Measurements from ENCODE around the gene UGT1A10.
"Not testable (repeated sequence)": the region's sequence is repeated elsewhere in the genome, so short reads cannot be mapped to it uniquely, and the experiment has no call there.

Gene UGT1A10

DNA sequence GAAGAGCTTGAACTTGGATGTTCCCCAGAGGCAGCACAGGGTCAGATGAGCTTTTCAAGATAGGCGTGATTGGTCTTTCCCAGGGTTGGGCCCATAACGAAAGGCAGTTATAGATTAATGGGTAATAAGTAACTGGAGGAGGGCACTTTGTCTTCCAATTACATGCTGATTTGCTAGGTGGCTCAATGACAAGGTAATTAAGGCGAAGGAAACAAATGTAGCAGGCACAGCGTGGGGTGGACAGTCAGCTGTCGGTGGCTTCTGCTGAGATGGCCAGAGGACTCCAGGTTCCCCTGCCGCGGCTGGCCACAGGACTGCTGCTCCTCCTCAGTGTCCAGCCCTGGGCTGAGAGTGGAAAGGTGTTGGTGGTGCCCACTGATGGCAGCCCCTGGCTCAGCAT is 82.3 kb downstream of the UGT1A10 start, which contains the start of gene UGT1A4:
Gene UGT1A4 (plus strand): TSS at position 185 of the 400 bp plus-strand sequence. CDS start 85 bp downstream, at position 270.
- DNase-seq (ENCODE audit: low spot score), result no peak
- no peak for TF ChIP-seq CTCF (IDR thresholded peaks at IDR 0.05; ENCODE audit: borderline replicate concordance, control extremely low read depth, extremely low read depth, insufficient read depth, missing control alignments)
- in situ Hi-C loops (cut with MboI; ENCODE audit: low sequenced_read_pairs, unreplicated experiment), result loop anchor here (25.0 kb wide), 2 partner anchors 256 to 431 kb away; no protein-coding TSS in a partner anchor

- no peak for TF ChIP-seq CTCF (IDR thresholded peaks at IDR 0.05; ENCODE audit: borderline replicate concordance, control extremely low read depth, extremely low read depth, insufficient read depth, missing control alignments)
- DNase-seq (ENCODE audit: low spot score), result no peak
- in situ Hi-C loops (cut with MboI; ENCODE audit: low sequenced_read_pairs, unreplicated experiment), result no loop called here
Observed at GRCh38 chr2:233728723-233729301, 92.6 kb downstream of the UGT1A10 start, which contains the start of gene UGT1A3. Gene UGT1A3 (plus strand): TSS chr2:233729042. CDS start chr2:233729127, 85 bp downstream.

DNA sequence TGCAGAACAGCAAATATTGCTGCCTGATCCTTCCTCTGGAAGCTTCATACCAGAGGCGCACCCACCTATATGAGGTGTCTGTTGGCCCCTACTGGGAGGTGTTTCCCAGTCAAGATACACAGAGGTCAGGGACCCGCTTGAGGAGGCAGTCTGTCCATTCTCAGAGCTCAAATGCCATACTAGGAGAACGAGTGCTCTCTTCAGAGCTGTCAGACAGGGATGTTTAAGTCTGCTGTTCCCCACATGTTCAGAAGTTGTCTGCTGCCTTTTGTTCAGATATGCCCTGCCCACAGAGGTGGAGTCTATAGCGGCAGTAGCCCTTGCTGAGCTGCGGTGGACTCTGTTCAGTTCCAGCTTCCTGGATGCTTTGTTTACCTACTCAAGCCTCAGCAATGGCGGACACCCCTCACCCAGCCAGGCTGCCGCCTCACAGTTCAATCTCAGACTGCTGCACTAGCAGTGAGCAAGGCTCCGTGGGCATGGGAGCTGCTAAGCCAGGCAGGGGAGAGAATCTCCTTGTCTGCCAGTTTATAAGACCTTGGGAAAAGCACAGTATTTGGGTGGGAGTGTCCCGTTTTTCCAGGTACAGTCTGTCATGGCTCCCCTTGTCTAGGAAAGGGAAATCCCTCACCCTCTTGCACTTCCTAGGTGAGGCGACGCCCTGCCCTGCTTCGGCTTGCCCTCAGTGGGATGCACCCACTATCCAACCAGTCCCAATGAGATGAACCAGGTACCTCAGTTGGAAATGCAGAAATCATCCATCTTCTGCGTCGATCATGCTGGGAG is 100.8 kb downstream of the UGT1A10 start:
- in situ Hi-C loops (cut with MboI; ENCODE audit: low sequenced_read_pairs, unreplicated experiment); DNase-seq (ENCODE audit: low spot score): not testable (repeated sequence)

DNA sequence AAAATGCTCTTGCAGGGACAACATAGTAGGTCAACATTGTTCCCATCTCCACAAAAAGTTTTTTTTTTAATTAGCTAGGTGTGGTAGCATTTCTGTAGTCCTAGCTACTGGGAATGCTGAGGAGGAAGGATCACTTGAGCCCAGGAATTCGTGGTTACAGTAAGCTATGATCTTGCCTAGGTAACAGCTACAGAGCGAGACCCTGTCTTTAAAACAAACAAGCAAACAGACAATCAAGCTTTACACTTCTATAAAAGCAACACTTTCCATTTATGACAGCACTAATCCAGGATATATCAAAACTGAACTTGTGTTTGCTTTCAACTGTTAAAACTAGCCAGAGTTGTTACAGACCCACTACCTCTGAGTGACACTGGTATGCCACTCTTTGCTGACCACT is 104.6 kb downstream of the UGT1A10 start:
- in situ Hi-C loops (cut with MboI; ENCODE audit: low sequenced_read_pairs, unreplicated experiment), result no loop called here
- no peak for TF ChIP-seq CTCF (IDR thresholded peaks at IDR 0.05; ENCODE audit: borderline replicate concordance, control extremely low read depth, extremely low read depth, insufficient read depth, missing control alignments)
- DNase-seq (ENCODE audit: low spot score), result no peak

DNA sequence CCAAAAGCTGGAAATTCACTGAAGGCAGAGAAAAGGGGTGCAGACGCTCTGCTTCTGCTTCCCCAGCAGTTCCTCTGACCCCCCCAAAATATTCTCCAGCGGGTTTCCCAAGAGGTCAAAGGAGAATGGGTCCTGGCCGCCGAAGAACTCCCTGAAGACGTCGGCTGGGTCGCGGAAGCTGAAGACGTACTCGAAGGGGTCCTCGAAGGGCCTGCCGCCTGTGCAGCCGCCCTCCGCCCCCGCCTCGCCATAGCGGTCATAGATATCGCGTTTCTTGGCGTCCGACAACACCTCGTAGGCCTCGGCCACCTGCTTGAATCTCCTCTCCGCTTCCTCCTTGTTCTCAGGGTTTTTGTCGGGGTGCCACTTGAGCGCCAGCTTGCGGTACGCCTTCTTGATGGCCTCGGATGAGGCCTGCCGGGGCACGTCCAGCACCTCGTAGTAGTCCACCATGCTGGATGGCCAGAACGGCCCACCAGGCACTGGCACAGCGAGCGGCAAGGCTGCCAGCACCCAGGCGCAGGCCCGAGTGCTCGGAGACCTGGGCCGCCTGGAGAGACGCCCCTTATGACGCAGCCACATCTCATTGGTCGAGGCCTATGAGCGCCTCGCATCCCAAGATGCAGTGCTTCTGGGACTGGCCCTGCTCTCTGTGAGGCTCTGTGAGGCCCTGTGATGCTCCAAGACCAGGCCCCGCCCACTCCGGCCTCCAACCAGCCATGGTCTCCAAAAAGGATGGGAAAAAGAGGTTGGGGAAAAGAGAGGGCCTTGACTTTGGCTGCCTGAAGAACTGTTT is 107.4 kb downstream of the UGT1A10 start:
- in situ Hi-C loops (cut with MboI; ENCODE audit: low sequenced_read_pairs, unreplicated experiment), result no loop called here

DNA sequence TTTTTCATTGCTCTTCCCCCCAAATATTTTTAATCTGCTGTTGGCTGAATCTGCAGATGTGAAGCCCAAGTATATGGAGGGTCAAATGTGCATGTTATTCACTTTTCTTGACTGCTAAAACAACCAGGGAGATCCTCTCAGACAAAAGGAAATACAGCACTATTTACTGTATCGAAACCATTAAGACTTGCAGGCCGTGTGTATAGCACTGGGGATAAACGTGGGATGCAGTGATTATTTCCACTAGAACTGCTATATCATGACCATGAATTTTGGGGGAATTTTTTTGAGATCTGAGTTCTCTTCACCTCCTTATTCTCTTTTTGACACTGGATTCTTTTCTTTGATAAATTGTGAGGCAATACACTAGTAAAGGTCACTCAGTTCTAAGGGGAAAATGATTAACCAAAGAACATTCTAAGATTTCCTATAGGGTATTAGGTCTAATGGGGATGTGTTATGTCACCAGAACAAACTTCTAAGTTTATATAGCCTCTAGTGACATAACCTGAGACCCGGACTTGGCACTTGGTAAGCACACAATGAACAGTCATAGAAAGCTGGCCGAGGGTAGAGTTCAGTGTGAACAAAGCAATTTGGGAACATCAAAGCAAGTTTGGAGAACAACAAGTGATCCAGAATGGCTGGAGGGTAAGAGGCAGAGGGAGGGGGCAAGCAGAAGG is 109.0 kb downstream of the UGT1A10 start:
- TF ChIP-seq CTCF (IDR thresholded peaks at IDR 0.05; ENCODE audit: borderline replicate concordance, control extremely low read depth, extremely low read depth, insufficient read depth, missing control alignments), result no peak
- in situ Hi-C loops (cut with MboI; ENCODE audit: low sequenced_read_pairs, unreplicated experiment), result no loop called here
- DNase-seq (ENCODE audit: low spot score), result no peak

More for the DNA sequence above, 107.4 kb downstream of the UGT1A10 start:
- TF ChIP-seq CTCF (IDR thresholded peaks at IDR 0.05; ENCODE audit: borderline replicate concordance, control extremely low read depth, extremely low read depth, insufficient read depth, missing control alignments), result no peak
- DNase-seq (ENCODE audit: low spot score), result no peak

DNA sequence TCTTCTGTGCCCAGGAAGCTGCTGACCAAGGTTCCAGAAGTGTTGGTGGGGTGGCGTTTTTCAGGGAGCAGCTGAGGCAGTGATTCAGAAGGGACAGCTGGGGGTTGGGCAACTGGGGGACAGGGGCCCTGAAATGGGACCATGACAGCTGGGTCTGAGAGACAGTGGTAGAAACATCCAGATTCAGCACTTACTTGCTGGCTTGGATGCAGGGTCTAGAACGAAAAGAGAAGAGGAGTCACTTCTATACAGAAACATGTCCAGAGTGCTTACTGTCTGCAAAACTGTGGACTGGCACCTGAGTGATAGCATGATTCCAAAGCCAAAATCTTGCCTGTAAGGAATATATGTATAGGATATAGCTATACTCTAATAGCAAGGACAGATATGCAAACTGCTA is 109.6 kb downstream of the UGT1A10 start:
- in situ Hi-C loops (cut with MboI; ENCODE audit: low sequenced_read_pairs, unreplicated experiment); DNase-seq (ENCODE audit: low spot score): not testable (repeated sequence)
